Sigmoid colon (tissue), 7 donors: Measurements from ENCODE around the gene GRIK4. TPM values are rescaled to one million over a fixed set of nuclear protein-coding genes. Genes with fewer than 3 reads are reported as not detected.

Source experiments
- DNase-seq: peaks from one replicate; pipeline ENCODE4 v3.0.0-alpha.2; 2019
- H3K27ac ChIP-seq, 4 donors: fragments of 200-600 bp; sonication (generic); one replicate each; pipeline ENCODE4 v1.5.1; 2016 to 2019; ENCODE audit warnings: mild to moderate bottlenecking in 1 of 4
- H3K27me3 ChIP-seq, 3 donors: fragments of 200-600 bp; sonication (generic); one replicate each; pipeline ENCODE4 v1.5.1; 2019; ENCODE audit warnings: mild to moderate bottlenecking in 1 of 3
- H3K36me3 ChIP-seq, 4 donors: fragments of 200-600 bp; sonication (generic); one replicate each; pipeline ENCODE4 v1.5.1; 2016 to 2019
- H3K4me1 ChIP-seq, 4 donors: fragments of 200-600 bp; sonication (generic); one replicate each; pipeline ENCODE4 v1.5.1; 2017 to 2019
- H3K4me3 ChIP-seq, 4 donors: fragments of 200-600 bp; sonication (generic); one replicate each; pipeline ENCODE4 v1.5.1; 2017 to 2019; ENCODE audit warnings: mild to moderate bottlenecking in 2 of 4, moderate library complexity in 1 of 4
- H3K9me3 ChIP-seq, 4 donors: fragments of 200-600 bp in 3 of 4; sonication (generic) in 3 of 4; one replicate each; pipeline versions ENCODE4 v1.5.1 to v1.6.1; 2013 to 2019
- EP300 ChIP-seq, 4 donors: sonication (generic); formaldehyde crosslinking; IDR thresholded peaks; one replicate each; pipeline ENCODE4 v1.6.1; 2017; ENCODE audit warnings: antibody characterized with exemption in 4 of 4
- POLR2A ChIP-seq, 2 donors: fragments of 450-650 bp; IDR thresholded peaks; one replicate each; pipeline ENCODE4 v1.6.1; 2016; ENCODE audit warnings: antibody characterized with exemption in 2 of 2, mild to moderate bottlenecking in 2 of 2, moderate library complexity in 2 of 2
- POLR2AphosphoS5 ChIP-seq, 4 donors: sonication (generic); formaldehyde crosslinking; IDR thresholded peaks; one replicate each; pipeline ENCODE4 v1.6.1; 2017; ENCODE audit warnings: antibody characterized with exemption in 4 of 4
- WGBS, 2 donors: extraction: QIAGEN DNeasy Blood & Tissue Kit; methylation state at CpG; one replicate each; pipeline ENCODE4 v1.1.7; 2013; 5-methylcytosine and 5-hydroxymethylcytosine counted together
- intact Hi-C: fragments of 100-400 bp; cut with DNase I; formaldehyde crosslinking; loops from one replicate; pipeline ENCODE4 v1.15.1; 2023
- polyA plus RNA-seq, 3 donors: library from polyadenylated mRNA; stranded (reverse); fragments of 200-250 nt; gene quantifications; one replicate each; pipeline ENCODE4 v1.2.3, GENCODE V29; 2013
- total RNA-seq, 4 donors: library from RNA; depleted of rRNA; stranded (reverse); fragments of >200 nt; gene quantifications; one replicate each; pipeline ENCODE4 v1.1.0, GENCODE V29; 2016
- TF ChIP-seq, protein P1 (sequence below), 4 experiments: fragments of 450-650 bp in 3 of 4; fragments of 200-600 bp in 1 of 4; IDR thresholded peaks; one replicate each; pipeline ENCODE4 v1.5.1; 2016 to 2019; ENCODE audit warnings: antibody characterized with exemption in 4 of 4, mild to moderate bottlenecking in 3 of 4, moderate library complexity in 2 of 4
- donor health status: healthy with polysubstance abuse.
- donor health status: Bipolar disorder and iron deficiency.
- donor health status: healthy.

Gene GRIK4
- total and polyA plus RNA-seq, 7 donors, result 0.10 to 0.36 (median 0.27) TPM; not detected in 4

DNA sequence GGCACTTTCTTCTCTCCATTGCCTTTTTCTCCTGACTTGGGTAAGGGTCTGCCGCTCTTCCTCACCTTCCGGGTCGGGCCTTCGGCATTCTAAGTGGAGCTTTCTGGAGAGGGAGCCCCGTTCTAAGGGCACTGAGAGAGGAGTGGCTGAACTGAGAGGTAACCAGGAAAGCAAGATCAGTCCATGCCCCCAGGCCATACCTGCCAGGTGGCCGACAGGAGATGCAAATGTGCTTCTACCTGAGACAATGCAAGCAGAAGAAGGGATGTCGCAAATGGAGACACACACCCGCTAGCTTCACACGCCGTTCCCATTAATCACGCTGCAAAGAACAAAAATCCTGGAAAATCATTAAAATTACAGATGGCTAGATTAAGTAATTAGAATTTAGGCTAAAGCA, 356.0 kb downstream of the GRIK4 start:
- no peak for DNase-seq
- no peak overlapping the region for H3K4me3 ChIP-seq
- H3K27me3 ChIP-seq, result peaks cover 0 to 6% (median 0%) of the 10 kb centered on the region in 3 donors
- intact Hi-C loops, result no loop called here
- no peaks in the 10 kb centered on the region for H3K4me1 ChIP-seq
- WGBS, 2 donors, result 73 to 75% methylated on average over 11 of the region's 11 CpGs
- no peaks in the 10 kb centered on the region for H3K9me3 ChIP-seq
- H3K27ac ChIP-seq, result no peak overlapping the region
- H3K36me3 ChIP-seq, result no peaks in the 10 kb centered on the region
- TF ChIP-seq, protein P1, sequence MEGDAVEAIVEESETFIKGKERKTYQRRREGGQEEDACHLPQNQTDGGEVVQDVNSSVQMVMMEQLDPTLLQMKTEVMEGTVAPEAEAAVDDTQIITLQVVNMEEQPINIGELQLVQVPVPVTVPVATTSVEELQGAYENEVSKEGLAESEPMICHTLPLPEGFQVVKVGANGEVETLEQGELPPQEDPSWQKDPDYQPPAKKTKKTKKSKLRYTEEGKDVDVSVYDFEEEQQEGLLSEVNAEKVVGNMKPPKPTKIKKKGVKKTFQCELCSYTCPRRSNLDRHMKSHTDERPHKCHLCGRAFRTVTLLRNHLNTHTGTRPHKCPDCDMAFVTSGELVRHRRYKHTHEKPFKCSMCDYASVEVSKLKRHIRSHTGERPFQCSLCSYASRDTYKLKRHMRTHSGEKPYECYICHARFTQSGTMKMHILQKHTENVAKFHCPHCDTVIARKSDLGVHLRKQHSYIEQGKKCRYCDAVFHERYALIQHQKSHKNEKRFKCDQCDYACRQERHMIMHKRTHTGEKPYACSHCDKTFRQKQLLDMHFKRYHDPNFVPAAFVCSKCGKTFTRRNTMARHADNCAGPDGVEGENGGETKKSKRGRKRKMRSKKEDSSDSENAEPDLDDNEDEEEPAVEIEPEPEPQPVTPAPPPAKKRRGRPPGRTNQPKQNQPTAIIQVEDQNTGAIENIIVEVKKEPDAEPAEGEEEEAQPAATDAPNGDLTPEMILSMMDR (IDR thresholded peaks at IDR 0.05), result no peak
- TF ChIP-seq EP300 (IDR thresholded peaks at IDR 0.05), result no peak
- no peak for TF ChIP-seq POLR2AphosphoS5 (IDR thresholded peaks at IDR 0.05)
- TF ChIP-seq POLR2A (IDR thresholded peaks at IDR 0.05), result no peak

- 40 to 67% methylated on average over 3 of the region's 3 CpGs for WGBS, 2 donors
- no peaks in the 10 kb centered on the region for H3K4me1 ChIP-seq
- TF ChIP-seq POLR2A (IDR thresholded peaks at IDR 0.05) (no peak), EP300 (IDR thresholded peaks at IDR 0.05) (no peak), POLR2AphosphoS5 (IDR thresholded peaks at IDR 0.05) (no peak)
- TF ChIP-seq, protein P1 (IDR thresholded peaks at IDR 0.05), result no peak
- H3K27me3 ChIP-seq, result peaks cover 0 to 4% (median 0%) of the 10 kb centered on the region in 3 donors
- H3K9me3 ChIP-seq, result no peaks in the 10 kb centered on the region
- intact Hi-C loops, result no loop called here
- DNase-seq, result no peak
- no peak overlapping the region for H3K4me3 ChIP-seq
- H3K36me3 ChIP-seq, result no peaks in the 10 kb centered on the region
- no peak overlapping the region for H3K27ac ChIP-seq
Measured at GRCh38 chr11:120867988-120868387, 356.4 kb downstream of the GRIK4 start.

GRCh38 chr11:120869097-120869496, 357.5 kb downstream of the GRIK4 start:
- WGBS, 2 donors, result 74 to 78% methylated on average over 7 of the region's 7 CpGs
- DNase-seq, result no peak
- no peaks in the 10 kb centered on the region for H3K36me3 ChIP-seq
- intact Hi-C loops, result no loop called here
- no peaks in the 10 kb centered on the region for H3K9me3 ChIP-seq
- no peak overlapping the region for H3K27ac ChIP-seq
- H3K4me1 ChIP-seq, result no peaks in the 10 kb centered on the region
- TF ChIP-seq POLR2AphosphoS5 (IDR thresholded peaks at IDR 0.05) (no peak), EP300 (IDR thresholded peaks at IDR 0.05) (no peak), POLR2A (IDR thresholded peaks at IDR 0.05) (no peak)
- H3K4me3 ChIP-seq, result no peak overlapping the region
- peaks cover 0 to 4% (median 0%) of the 10 kb centered on the region in 3 donors for H3K27me3 ChIP-seq

- no peak overlapping the region for H3K27ac ChIP-seq
- 57 to 80% methylated on average over 11 of the region's 11 CpGs for WGBS, 2 donors
- no peaks in the 10 kb centered on the region for H3K9me3 ChIP-seq
- no peaks in the 10 kb centered on the region for H3K36me3 ChIP-seq
- no peaks in the 10 kb centered on the region for H3K4me1 ChIP-seq
- peaks cover 0 to 4% (median 0%) of the 10 kb centered on the region in 3 donors for H3K27me3 ChIP-seq
- intact Hi-C loops, result no loop called here
- no peak for TF ChIP-seq POLR2A (IDR thresholded peaks at IDR 0.05)
- no peak for TF ChIP-seq POLR2AphosphoS5 (IDR thresholded peaks at IDR 0.05)
- TF ChIP-seq EP300 (IDR thresholded peaks at IDR 0.05), result no peak
- TF ChIP-seq, protein P1 (IDR thresholded peaks at IDR 0.05), result no peak
- H3K4me3 ChIP-seq, result no peak overlapping the region
- DNase-seq, result no peak
Measured at GRCh38 chr11:120869516-120870011, 358.0 kb downstream of the GRIK4 start.

GRCh38 chr11:120871194-120871593, 359.6 kb downstream of the GRIK4 start:
- 74 to 82% methylated on average over 6 of the region's 6 CpGs for WGBS, 2 donors
- TF ChIP-seq, protein P1 (IDR thresholded peaks at IDR 0.05), result no peak
- no peak for TF ChIP-seq POLR2A (IDR thresholded peaks at IDR 0.05)

More at GRCh38 chr11:120871194-120871593, 359.6 kb downstream of the GRIK4 start:
- no peaks in the 10 kb centered on the region for H3K4me1 ChIP-seq
- H3K27me3 ChIP-seq, result peaks cover 0 to 4% (median 0%) of the 10 kb centered on the region in 3 donors
- intact Hi-C loops, result no loop called here
- H3K36me3 ChIP-seq, result no peaks in the 10 kb centered on the region
- H3K4me3 ChIP-seq, result no peak overlapping the region
- no peak for DNase-seq
- H3K27ac ChIP-seq, result no peak overlapping the region
- no peaks in the 10 kb centered on the region for H3K9me3 ChIP-seq
